ENCODE data around the gene FHOD3. TPM values are rescaled to one million over a fixed set of nuclear protein-coding genes. Genes with fewer than 3 reads are reported as not detected.
"Not testable (repeated sequence)": the region's sequence is repeated elsewhere in the genome, so short reads cannot be mapped to it uniquely, and the experiment has no call there.

FHOD3 gene
- total and polyA plus RNA-seq, 2 experiments from 2014 or later: 2.7 to 8.7 TPM

DNA sequence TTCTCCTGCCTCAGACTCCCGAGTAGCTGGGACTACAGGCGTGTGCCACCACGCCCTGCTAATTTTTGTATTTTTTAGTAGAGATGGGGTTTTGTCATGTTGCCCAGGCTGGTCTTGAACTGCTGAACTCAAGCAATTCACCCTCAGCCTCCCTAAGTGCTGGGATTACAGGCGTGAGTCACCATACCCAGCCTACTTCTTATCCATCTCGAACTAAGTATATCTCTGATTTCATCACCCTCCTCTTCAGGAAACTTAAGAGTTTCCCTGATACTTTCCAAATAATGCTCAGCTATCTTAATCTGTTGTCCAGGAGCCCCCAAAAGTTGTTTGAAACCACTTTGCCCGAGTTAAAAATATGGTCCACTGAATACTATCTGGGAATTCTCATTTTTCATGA, 59.2 kb downstream of the FHOD3 start:
- not testable (repeated sequence) for H4K20me1 ChIP-seq (replicated peaks; ENCODE audit: insufficient read depth); H3K4me2 ChIP-seq; H3K36me3 Mint-ChIP-seq (ENCODE audit: low read depth); H3K4me1 ChIP-seq (ENCODE audit: insufficient read depth); DNase-seq (ENCODE audit: low spot score); H3F3A ChIP-seq (replicated peaks; ENCODE audit: low read depth); H3K4me1 Mint-ChIP-seq; H2AFZ ChIP-seq; H3K9me3 Mint-ChIP-seq; H3K4me3 Mint-ChIP-seq; H3K27ac Mint-ChIP-seq; H3K36me3 ChIP-seq (ENCODE audit: insufficient read depth); H3K27ac ChIP-seq (ENCODE audit: low read depth); H3K9me2 ChIP-seq (ENCODE audit: insufficient read depth); H3K27me3 ChIP-seq (ENCODE audit: insufficient read depth); ATAC-seq; H3K79me2 ChIP-seq (replicated peaks; ENCODE audit: insufficient read depth); H3K4me3 ChIP-seq; H3K27me3 Mint-ChIP-seq (ENCODE audit: insufficient read depth, low read depth, poor library complexity)

DNA sequence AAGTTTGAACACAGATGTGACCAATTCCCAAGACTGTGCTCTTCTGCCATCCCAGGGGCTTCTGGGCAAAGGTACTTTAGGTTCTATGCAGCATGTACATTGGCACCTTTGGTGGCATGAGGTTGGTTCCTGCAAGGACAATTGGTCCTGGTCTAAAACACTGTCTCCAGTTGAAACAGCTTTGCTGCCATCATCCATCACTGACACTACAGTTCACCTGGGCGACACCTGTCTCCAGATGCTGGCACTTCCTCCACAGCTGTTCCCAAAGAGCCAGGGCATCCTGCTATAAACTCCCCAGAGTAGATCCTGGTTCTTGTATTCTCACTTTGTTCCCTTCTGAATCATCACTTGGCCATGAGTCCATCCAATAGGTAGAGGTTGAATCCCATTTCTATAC, 60.6 kb downstream of the FHOD3 start:
- DNase-seq (ENCODE audit: low spot score) (no peak), ATAC-seq (no peak)
- H3K27me3 ChIP-seq (ENCODE audit: insufficient read depth): no peaks in the 10 kb centered on the region
- H3K4me3 ChIP-seq: no peak overlapping the region
- TF ChIP-seq, protein P1, sequence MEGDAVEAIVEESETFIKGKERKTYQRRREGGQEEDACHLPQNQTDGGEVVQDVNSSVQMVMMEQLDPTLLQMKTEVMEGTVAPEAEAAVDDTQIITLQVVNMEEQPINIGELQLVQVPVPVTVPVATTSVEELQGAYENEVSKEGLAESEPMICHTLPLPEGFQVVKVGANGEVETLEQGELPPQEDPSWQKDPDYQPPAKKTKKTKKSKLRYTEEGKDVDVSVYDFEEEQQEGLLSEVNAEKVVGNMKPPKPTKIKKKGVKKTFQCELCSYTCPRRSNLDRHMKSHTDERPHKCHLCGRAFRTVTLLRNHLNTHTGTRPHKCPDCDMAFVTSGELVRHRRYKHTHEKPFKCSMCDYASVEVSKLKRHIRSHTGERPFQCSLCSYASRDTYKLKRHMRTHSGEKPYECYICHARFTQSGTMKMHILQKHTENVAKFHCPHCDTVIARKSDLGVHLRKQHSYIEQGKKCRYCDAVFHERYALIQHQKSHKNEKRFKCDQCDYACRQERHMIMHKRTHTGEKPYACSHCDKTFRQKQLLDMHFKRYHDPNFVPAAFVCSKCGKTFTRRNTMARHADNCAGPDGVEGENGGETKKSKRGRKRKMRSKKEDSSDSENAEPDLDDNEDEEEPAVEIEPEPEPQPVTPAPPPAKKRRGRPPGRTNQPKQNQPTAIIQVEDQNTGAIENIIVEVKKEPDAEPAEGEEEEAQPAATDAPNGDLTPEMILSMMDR (conservative IDR thresholded peaks at IDR 0.05; ENCODE audit: low read depth in 2 of 2): no peak
- TF ChIP-seq POLR2AphosphoS5 (IDR thresholded peaks at IDR 0.05; ENCODE audit: low read depth) (no peak), NANOG (IDR thresholded peaks at IDR 0.05; ENCODE audit: borderline replicate concordance) (no peak), CREB1 (CRISPR knock-in tag; IDR thresholded peaks at IDR 0.05; ENCODE audit: low read depth) (no peak), EZH2phosphoT487 (IDR thresholded peaks at IDR 0.05; ENCODE audit: unreplicated experiment) (no peak), ZNF331 (CRISPR knock-in tag; IDR thresholded peaks at IDR 0.05; ENCODE audit: low read depth) (no peak)
- TF ChIP-seq, protein P2, sequence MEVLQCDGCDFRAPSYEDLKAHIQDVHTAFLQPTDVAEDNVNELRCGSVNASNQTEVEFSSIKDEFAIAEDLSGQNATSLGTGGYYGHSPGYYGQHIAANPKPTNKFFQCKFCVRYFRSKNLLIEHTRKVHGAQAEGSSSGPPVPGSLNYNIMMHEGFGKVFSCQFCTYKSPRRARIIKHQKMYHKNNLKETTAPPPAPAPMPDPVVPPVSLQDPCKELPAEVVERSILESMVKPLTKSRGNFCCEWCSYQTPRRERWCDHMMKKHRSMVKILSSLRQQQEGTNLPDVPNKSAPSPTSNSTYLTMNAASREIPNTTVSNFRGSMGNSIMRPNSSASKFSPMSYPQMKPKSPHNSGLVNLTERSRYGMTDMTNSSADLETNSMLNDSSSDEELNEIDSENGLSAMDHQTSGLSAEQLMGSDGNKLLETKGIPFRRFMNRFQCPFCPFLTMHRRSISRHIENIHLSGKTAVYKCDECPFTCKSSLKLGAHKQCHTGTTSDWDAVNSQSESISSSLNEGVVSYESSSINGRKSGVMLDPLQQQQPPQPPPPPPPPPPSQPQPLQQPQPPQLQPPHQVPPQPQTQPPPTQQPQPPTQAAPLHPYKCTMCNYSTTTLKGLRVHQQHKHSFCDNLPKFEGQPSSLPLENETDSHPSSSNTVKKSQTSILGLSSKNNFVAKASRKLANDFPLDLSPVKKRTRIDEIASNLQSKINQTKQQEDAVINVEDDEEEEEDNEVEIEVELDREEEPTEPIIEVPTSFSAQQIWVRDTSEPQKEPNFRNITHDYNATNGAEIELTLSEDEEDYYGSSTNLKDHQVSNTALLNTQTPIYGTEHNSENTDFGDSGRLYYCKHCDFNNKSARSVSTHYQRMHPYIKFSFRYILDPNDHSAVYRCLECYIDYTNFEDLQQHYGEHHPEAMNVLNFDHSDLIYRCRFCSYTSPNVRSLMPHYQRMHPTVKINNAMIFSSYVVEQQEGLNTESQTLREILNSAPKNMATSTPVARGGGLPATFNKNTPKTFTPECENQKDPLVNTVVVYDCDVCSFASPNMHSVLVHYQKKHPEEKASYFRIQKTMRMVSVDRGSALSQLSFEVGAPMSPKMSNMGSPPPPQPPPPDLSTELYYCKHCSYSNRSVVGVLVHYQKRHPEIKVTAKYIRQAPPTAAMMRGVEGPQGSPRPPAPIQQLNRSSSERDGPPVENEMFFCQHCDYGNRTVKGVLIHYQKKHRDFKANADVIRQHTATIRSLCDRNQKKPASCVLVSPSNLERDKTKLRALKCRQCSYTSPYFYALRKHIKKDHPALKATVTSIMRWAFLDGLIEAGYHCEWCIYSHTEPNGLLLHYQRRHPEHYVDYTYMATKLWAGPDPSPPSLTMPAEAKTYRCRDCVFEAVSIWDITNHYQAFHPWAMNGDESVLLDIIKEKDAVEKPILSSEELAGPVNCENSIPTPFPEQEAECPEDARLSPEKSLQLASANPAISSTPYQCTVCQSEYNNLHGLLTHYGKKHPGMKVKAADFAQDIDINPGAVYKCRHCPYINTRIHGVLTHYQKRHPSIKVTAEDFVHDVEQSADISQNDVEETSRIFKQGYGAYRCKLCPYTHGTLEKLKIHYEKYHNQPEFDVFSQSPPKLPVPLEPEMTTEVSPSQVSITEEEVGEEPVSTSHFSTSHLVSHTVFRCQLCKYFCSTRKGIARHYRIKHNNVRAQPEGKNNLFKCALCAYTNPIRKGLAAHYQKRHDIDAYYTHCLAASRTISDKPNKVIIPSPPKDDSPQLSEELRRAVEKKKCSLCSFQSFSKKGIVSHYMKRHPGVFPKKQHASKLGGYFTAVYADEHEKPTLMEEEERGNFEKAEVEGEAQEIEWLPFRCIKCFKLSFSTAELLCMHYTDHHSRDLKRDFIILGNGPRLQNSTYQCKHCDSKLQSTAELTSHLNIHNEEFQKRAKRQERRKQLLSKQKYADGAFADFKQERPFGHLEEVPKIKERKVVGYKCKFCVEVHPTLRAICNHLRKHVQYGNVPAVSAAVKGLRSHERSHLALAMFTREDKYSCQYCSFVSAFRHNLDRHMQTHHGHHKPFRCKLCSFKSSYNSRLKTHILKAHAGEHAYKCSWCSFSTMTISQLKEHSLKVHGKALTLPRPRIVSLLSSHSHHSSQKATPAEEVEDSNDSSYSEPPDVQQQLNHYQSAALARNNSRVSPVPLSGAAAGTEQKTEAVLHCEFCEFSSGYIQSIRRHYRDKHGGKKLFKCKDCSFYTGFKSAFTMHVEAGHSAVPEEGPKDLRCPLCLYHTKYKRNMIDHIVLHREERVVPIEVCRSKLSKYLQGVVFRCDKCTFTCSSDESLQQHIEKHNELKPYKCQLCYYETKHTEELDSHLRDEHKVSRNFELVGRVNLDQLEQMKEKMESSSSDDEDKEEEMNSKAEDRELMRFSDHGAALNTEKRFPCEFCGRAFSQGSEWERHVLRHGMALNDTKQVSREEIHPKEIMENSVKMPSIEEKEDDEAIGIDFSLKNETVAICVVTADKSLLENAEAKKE (CRISPR knock-in tag; IDR thresholded peaks at IDR 0.05): no peak
- TF ChIP-seq, protein P3, sequence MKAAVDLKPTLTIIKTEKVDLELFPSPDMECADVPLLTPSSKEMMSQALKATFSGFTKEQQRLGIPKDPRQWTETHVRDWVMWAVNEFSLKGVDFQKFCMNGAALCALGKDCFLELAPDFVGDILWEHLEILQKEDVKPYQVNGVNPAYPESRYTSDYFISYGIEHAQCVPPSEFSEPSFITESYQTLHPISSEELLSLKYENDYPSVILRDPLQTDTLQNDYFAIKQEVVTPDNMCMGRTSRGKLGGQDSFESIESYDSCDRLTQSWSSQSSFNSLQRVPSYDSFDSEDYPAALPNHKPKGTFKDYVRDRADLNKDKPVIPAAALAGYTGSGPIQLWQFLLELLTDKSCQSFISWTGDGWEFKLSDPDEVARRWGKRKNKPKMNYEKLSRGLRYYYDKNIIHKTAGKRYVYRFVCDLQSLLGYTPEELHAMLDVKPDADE (IDR thresholded peaks at IDR 0.05): no peak
- no peak overlapping the region for H2AFZ ChIP-seq
- H3K4me3 Mint-ChIP-seq: no peak overlapping the region
- peaks cover 14% of the 10 kb centered on the region for H3K36me3 Mint-ChIP-seq (ENCODE audit: low read depth)
- no peaks in the 10 kb centered on the region for H3K4me1 ChIP-seq (ENCODE audit: insufficient read depth)
- no peaks in the 10 kb centered on the region for H3K36me3 ChIP-seq (ENCODE audit: insufficient read depth)
- no peak overlapping the region for H3K4me2 ChIP-seq
- no peaks in the 10 kb centered on the region for H3K9me2 ChIP-seq (ENCODE audit: insufficient read depth)
- no peaks in the 10 kb centered on the region for H3F3A ChIP-seq (replicated peaks; ENCODE audit: low read depth)
- H3K4me1 Mint-ChIP-seq: no peaks in the 10 kb centered on the region
- no peaks in the 10 kb centered on the region for H3K79me2 ChIP-seq (replicated peaks; ENCODE audit: insufficient read depth)
- H3K27ac ChIP-seq (ENCODE audit: low read depth): no peak overlapping the region
- peaks cover 13% of the 10 kb centered on the region for H3K9me3 Mint-ChIP-seq
- H3K27me3 Mint-ChIP-seq (ENCODE audit: insufficient read depth, low read depth, poor library complexity): peaks cover 4% of the 10 kb centered on the region
- H4K20me1 ChIP-seq (replicated peaks; ENCODE audit: insufficient read depth): no peaks in the 10 kb centered on the region
- H3K27ac Mint-ChIP-seq: no peak overlapping the region
